AG08396 (cell line): ENCODE measurements around the gene SYT14.
A peak's percentile ranks its signal among the peaks of the same experiment; 100 is the strongest.
"Not testable (repeated sequence)": the region's sequence is repeated elsewhere in the genome, so short reads cannot be mapped to it uniquely, and the experiment has no call there.

Experiments
- DNase-seq: peaks from one replicate; pipeline ENCODE4 v3.0.0; 2012; ENCODE audit warnings: low spot score, mixed read lengths

SYT14 gene

GRCh38 chr1:210025870-210026269 lies 87.9 kb downstream of the SYT14 start:
- no peak for DNase-seq

GRCh38 chr1:210027994-210028393 lies 90.0 kb downstream of the SYT14 start:
- no peak for DNase-seq

GRCh38 chr1:210031473-210031872 lies 93.5 kb downstream of the SYT14 start:
- DNase-seq, result no peak

- no peak for DNase-seq
Measured at GRCh38 chr1:210043058-210043457, 105.0 kb downstream of the SYT14 start.

GRCh38 chr1:210049616-210050015 lies 111.6 kb downstream of the SYT14 start:
- no peak for DNase-seq

GRCh38 chr1:210050491-210050890 lies 112.5 kb downstream of the SYT14 start:
- not testable (repeated sequence) for DNase-seq

GRCh38 chr1:210053126-210053525 lies 115.1 kb downstream of the SYT14 start:
- no peak for DNase-seq

GRCh38 chr1:210057593-210057992 lies 119.6 kb downstream of the SYT14 start:
- DNase-seq, result no peak

GRCh38 chr1:210061992-210062391 lies 124.0 kb downstream of the SYT14 start:
- DNase-seq, result no peak

- no peak for DNase-seq
Measured at GRCh38 chr1:210070531-210070930, 132.5 kb downstream of the SYT14 start.

GRCh38 chr1:210072129-210072528 lies 134.1 kb downstream of the SYT14 start:
- DNase-seq, result no peak

- DNase-seq, result no peak
Measured at GRCh38 chr1:210072896-210073504, 135.0 kb downstream of the SYT14 start.

GRCh38 chr1:210074904-210075303 lies 136.9 kb downstream of the SYT14 start:
- DNase-seq, result no peak

- no peak for DNase-seq
Measured at GRCh38 chr1:210076620-210077019, 138.6 kb downstream of the SYT14 start.

- DNase-seq, result no peak
Measured at GRCh38 chr1:210081494-210081893, 143.5 kb downstream of the SYT14 start.

- DNase-seq, result no peak
Measured at GRCh38 chr1:210085359-210085758, 147.3 kb downstream of the SYT14 start.

GRCh38 chr1:210087058-210087457 lies 149.0 kb downstream of the SYT14 start:
- no peak for DNase-seq

GRCh38 chr1:210089855-210090254 lies 151.8 kb downstream of the SYT14 start:
- no peak for DNase-seq

GRCh38 chr1:210092366-210092765 lies 154.3 kb downstream of the SYT14 start:
- no peak for DNase-seq

GRCh38 chr1:210093461-210093860 lies 155.4 kb downstream of the SYT14 start:
- no peak for DNase-seq

- DNase-seq, result peak; percentile 3
Measured at GRCh38 chr1:210098356-210098755, 160.3 kb downstream of the SYT14 start.

GRCh38 chr1:210099921-210100320 lies 161.9 kb downstream of the SYT14 start:
- DNase-seq, result no peak

GRCh38 chr1:210104103-210104502 lies 166.1 kb downstream of the SYT14 start:
- no peak for DNase-seq

GRCh38 chr1:210112906-210113305 lies 174.9 kb downstream of the SYT14 start:
- not testable (repeated sequence) for DNase-seq

- no peak for DNase-seq
Measured at GRCh38 chr1:210117198-210117597, 179.2 kb downstream of the SYT14 start.
